Measurements from ENCODE around the gene LHFPL2.
"Not testable (repeated sequence)": the region's sequence is repeated elsewhere in the genome, so short reads cannot be mapped to it uniquely, and the experiment has no call there.

LHFPL2 gene

GRCh38 chr5:78496373-78496772 lies 152.2 kb downstream of the LHFPL2 start:
- no peak for DNase-seq

- DNase-seq, result no peak
These were observed 152.8 kb downstream of the LHFPL2 start for GRCh38 chr5:78495800-78496199.

- DNase-seq, result no peak
These were observed 155.9 kb downstream of the LHFPL2 start for GRCh38 chr5:78492650-78493049.

- no peak for DNase-seq
These were observed 156.3 kb downstream of the LHFPL2 start for GRCh38 chr5:78492224-78492623.

- DNase-seq, result no peak
These were observed 157.7 kb downstream of the LHFPL2 start for GRCh38 chr5:78490709-78491485.

- DNase-seq, result no peak
These were observed 160.7 kb downstream of the LHFPL2 start for GRCh38 chr5:78487846-78488245.

DNA sequence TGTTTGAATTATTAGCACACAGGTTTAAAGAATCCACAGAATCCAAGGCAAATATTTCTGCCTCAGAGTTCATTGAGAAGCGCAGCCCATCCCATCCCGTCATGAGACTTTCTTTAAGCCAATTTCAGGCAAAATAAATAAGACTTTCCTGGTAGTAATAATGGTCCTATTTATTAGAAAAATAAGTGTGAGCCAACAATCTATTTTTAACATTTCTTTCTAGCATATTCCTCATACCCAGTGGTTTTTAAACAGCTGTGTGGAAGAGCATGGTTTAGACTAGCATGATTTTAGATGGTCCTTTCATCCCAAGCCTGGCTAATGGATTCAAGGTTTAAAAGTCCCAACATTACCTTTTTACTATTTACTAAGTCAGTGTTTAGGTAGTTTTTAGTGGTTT lies 162.4 kb downstream of the LHFPL2 start:
- no peak for DNase-seq

DNA sequence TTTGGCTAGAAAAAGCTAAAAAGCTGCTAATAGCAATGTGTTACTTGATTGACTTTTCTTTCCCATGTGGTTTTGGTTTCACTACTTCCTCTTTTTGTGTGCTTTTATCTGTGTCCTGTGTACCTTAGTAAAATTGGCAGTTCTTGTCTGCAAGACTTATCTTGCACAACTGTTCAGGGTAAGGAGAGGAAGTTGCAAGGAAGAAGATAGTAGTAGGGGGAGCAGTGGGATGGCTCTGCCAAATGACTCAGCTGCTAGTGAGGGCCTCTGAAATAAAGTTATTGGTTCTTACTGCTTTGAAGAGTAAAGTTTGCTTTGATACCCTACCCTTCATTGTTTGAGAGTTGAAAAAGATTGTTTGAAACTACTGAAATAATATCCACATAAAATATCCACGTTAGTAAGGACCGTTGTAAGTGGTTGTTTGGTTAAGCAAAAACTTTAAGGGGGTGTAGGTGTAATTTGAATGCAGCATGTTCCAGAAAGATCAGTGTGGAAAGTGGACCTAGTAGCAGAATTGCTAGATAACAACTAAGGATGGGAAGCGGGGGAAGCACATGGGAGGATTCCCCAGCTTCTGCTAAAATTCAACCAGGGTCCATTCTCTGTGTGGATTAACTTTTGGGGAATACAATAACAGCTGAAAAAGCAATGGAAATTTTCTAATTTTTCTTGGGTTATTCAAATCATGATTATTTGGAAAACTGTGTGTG lies 164.6 kb downstream of the LHFPL2 start:
- DNase-seq, result no peak

GRCh38 chr5:78482948-78483347 lies 165.6 kb downstream of the LHFPL2 start:
- DNase-seq, result no peak

DNA sequence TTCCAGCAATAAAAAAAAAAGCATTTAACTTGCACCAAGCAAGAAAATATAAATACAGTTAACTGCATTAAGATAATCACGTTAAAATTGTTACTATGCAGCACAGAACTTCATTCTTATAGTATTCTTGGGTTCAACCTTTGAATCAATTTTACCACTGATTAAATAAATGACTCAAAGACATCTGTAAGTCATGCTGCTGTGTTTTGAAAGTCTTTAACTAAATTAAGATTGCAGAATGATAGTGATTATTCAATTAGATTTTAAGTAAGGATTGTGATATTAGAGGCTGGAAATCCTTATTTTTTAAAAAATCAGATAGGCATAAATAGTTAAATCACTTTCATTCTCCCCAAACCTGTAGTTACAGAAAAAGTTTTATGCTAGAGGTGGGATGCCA lies 171.8 kb downstream of the LHFPL2 start:
- no peak for DNase-seq

- no peak for DNase-seq
These were observed 173.2 kb downstream of the LHFPL2 start for GRCh38 chr5:78475370-78475769.

GRCh38 chr5:78473751-78474150 lies 174.8 kb downstream of the LHFPL2 start:
- DNase-seq, result no peak

GRCh38 chr5:78472469-78473106 lies 176.0 kb downstream of the LHFPL2 start:
- no peak for DNase-seq

DNA sequence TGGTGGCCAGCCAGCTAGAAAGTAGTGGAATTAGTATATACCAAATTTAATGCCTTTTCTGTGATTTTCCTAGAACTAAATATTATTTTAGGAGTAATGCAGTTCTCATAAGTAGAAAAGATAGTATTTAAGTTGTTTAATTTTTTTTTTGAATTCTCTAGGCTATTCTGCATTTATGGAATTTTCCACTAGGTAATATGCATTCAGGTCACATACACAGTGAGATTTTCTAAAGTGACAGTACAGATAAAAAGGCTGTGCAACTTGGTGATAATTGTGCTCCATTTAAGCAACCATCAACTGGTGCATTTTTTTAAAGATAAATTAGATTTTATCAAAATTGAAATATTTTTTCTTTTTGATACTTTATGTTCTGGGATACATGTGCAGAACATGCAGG lies 176.7 kb downstream of the LHFPL2 start:
- no peak for DNase-seq

- peak; percentile 31 for DNase-seq
These were observed 180.7 kb downstream of the LHFPL2 start for GRCh38 chr5:78467752-78468357.

DNA sequence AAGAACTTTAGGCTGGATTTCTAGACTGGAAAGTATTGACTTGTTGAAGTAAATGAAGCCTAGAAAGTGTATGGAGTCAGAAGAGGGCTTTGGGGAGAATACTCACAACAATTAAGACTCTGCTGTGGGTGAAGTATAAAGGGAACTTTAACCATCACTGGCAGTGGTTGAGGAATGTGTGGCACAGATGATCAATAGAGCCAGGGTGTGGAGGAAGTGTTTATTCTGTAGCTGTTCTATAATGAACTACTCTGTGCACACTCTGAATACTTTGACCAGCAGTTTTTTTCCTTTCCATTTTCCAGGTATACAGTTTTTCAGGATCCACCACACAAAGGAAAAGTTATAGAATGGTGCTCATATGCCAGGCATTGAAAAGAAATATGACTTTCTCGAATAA lies 181.4 kb downstream of the LHFPL2 start:
- DNase-seq, result no peak

GRCh38 chr5:78458843-78459242 lies 189.7 kb downstream of the LHFPL2 start:
- no peak for DNase-seq

DNA sequence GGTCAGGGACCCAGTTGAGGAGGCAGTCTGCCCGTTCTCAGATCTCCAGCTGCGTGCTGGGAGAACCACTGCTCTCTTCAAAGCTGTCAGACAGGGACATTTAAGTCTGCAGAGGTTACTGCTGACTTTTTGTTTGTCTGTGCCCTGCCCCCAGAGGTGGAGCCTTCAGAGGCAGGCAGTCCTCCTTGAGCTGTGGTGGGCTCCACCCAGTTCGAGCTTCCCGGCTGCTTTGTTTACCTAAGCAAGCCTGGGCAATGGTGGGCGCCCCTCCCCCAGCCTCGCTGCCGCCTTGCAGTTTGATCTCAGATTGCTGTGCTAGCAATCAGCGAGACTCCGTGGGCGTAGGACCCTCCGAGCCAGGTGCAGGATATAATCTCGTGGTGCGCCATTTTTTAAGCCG lies 191.1 kb downstream of the LHFPL2 start:
- not testable (repeated sequence) for DNase-seq

DNA sequence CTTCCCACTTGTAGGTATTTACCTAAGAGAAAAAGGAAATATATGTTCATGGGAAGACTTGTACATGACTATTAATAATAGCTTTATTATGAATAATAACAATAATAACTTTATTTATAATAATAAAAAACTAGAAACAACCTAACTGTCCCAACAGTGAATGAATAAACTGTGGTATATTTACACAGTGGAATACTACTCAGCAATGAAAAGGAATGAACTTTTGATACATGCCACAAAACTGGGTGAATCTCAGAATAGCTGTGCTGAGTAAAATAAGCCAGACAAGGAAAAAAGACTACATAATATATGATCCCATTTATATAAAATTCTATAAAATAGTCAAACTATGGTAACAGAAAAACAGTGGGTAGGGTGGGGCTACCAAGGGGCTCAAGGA lies 199.5 kb downstream of the LHFPL2 start:
- DNase-seq, result no peak

DNA sequence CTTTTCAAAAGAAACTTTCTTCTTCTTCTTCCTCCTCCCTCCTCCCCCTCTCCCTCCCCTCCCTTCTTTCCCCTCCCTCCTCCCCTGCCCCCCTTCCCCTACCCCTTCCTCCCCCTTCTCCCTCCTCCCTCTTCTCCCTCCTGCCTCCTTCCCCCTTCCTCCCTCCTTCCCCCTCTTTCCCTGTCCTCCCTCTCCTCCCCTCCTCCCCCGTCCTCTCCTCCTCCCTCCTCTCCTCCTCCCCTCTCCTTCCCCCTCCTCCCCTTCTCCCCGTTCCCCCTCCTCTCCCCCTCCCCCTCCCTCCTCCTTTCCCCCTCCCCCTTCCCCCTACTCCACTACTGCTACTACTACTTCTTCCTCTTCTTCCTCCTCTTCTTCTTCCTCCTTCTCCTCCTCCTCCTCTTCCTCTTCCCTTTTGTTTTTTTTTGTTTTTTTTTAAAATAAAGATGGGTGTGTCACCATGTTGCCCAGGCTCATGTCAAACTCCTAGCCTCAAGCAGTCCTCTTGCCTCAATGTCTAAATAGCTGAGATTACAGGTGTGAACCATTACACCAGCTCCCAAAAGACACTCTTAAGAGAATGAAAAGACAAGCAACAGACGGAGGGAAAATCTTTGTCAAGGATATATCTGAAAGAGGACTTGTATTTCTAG lies 200.7 kb downstream of the LHFPL2 start:
- DNase-seq, result no peak
